Lower leg skin (tissue), 3 donors: Measurements from ENCODE around the gene CCL17.

ENCODE experiments used
- CTCF ChIP-seq, 3 donors: fragments of 450-650 bp; IDR thresholded peaks; one replicate each; pipeline ENCODE4 v1.5.1; 2016; ENCODE audit warnings: antibody characterized with exemption in 3 of 3, mild to moderate bottlenecking in 3 of 3, moderate library complexity in 2 of 3
- POLR2A ChIP-seq, 2 donors: fragments of 450-650 bp; IDR thresholded peaks; one replicate each; pipeline ENCODE4 v1.6.1; 2016 to 2017; ENCODE audit warnings: antibody characterized with exemption in 2 of 2, mild to moderate bottlenecking in 1 of 2, moderate library complexity in 1 of 2

- TF ChIP-seq CTCF (IDR thresholded peaks at IDR 0.05), result no peak
- no peak for TF ChIP-seq POLR2A (IDR thresholded peaks at IDR 0.05)
Measured at GRCh38 chr16:57374067-57374534, 30.5 kb upstream of the CCL17 start.
